K562 (cell line): ENCODE results near the gene SCAMP5. TPM values are rescaled to one million over a fixed set of nuclear protein-coding genes. Genes with fewer than 3 reads are reported as not detected.

ENCODE experiments used
- ADNP ChIP-seq: fragments of 200-800 bp; sonication (Bioruptor generic); IDR thresholded peaks from 2 replicates; pipeline ENCODE4 v1.6.1; 2016; ENCODE audit warnings: missing genetic modification characterization, missing compliant biosample characterization
- CSDE1 ChIP-seq, 2 experiments: fragments of 450-650 bp; IDR thresholded peaks; 2 replicates each; pipeline ENCODE4 v1.6.1; 2016; ENCODE audit warnings: mild to moderate bottlenecking in 1 of 2
- CTBP1 ChIP-seq: fragments of 450-650 bp; IDR thresholded peaks from 2 replicates; pipeline ENCODE4 v1.6.1; 2016; ENCODE audit warnings: borderline replicate concordance
- DMBX1 ChIP-seq: fragments of 250-450 bp; sonication (Bioruptor Pico); IDR thresholded peaks from 2 replicates; pipeline ENCODE4 v1.8.0; 2022; ENCODE audit warnings: inconsistent platforms, mild to moderate bottlenecking, moderate library complexity, borderline replicate concordance
- EP300 ChIP-seq: IDR thresholded peaks from 2 replicates; pipeline ENCODE4 v1.6.1; 2012; ENCODE audit warnings: low read length, improper control_type of control experiment
- GTF2F1 ChIP-seq: IDR thresholded peaks from 2 replicates; pipeline ENCODE4 v1.6.1; 2011; ENCODE audit warnings: low read depth, low read length, improper control_type of control experiment
- HNRNPL ChIP-seq: fragments of 200-400 bp; formaldehyde crosslinking; IDR thresholded peaks from 2 replicates; pipeline ENCODE4 v1.6.1; 2017; ENCODE audit warnings: low read depth, mild to moderate bottlenecking, low read length
- MCM2 ChIP-seq: fragments of 450-650 bp; IDR thresholded peaks from 2 replicates; pipeline ENCODE4 v1.6.1; 2017; ENCODE audit warnings: low read depth, mild to moderate bottlenecking
- MCM5 ChIP-seq: fragments of 450-650 bp; IDR thresholded peaks from 2 replicates; pipeline ENCODE4 v1.6.1; 2016; ENCODE audit warnings: low read depth
- MTA1 ChIP-seq: fragments of 450-650 bp; IDR thresholded peaks from 2 replicates; pipeline ENCODE4 v1.6.1; 2017; ENCODE audit warnings: borderline replicate concordance
- NFATC3 ChIP-seq: fragments of 450-650 bp; IDR thresholded peaks from 2 replicates; pipeline ENCODE4 v1.6.1; 2017; ENCODE audit warnings: mild to moderate bottlenecking
- NR1H2 ChIP-seq: sonication (generic); formaldehyde crosslinking; IDR thresholded peaks from 2 replicates; pipeline ENCODE4 v1.4.0; 2020; ENCODE audit warnings: mild to moderate bottlenecking, missing genetic modification reagents
- RFX5 ChIP-seq: IDR thresholded peaks from 2 replicates; pipeline ENCODE4 v1.6.1; 2011; ENCODE audit warnings: low read depth, mild to moderate bottlenecking, improper control_type of control experiment, low read length
- RFX7 ChIP-seq: fragments of 250-450 bp; sonication (Bioruptor Pico); IDR thresholded peaks from 2 replicates; pipeline ENCODE4 v1.5.1; 2021; ENCODE audit warnings: mild to moderate bottlenecking
- RUNX1 ChIP-seq: sonication (generic); IDR thresholded peaks from 2 replicates; pipeline ENCODE4 v1.6.1; 2016; ENCODE audit warnings: antibody characterized with exemption, low read depth
- SRSF3 ChIP-seq: fragments of 200-400 bp; formaldehyde crosslinking; IDR thresholded peaks from 2 replicates; pipeline ENCODE4 v1.6.1; 2016; ENCODE audit warnings: mild to moderate bottlenecking, low read length, moderate library complexity; ENCODE audit not compliant: insufficient read depth
- TCFL5 ChIP-seq: fragments of 250-450 bp; sonication (Bioruptor Pico); conservative IDR thresholded peaks from 2 replicates; pipeline ENCODE4 v1.6.1; 2021; ENCODE audit warnings: mild to moderate bottlenecking, moderate library complexity, matching md5 sums
- TRIM28 ChIP-seq: fragments of 450-650 bp; IDR thresholded peaks from 2 replicates; pipeline ENCODE4 v1.6.1; 2017
- TSC22D4 ChIP-seq: fragments of 450-650 bp; IDR thresholded peaks from 2 replicates; pipeline ENCODE4 v1.6.1; 2016; ENCODE audit warnings: missing genetic modification characterization, missing biosample characterization, control low read depth
- ZBTB8A ChIP-seq: fragments of 450-650 bp; IDR thresholded peaks from 2 replicates; pipeline ENCODE4 v1.6.1; 2018; ENCODE audit warnings: mild to moderate bottlenecking, moderate library complexity; ENCODE audit not compliant: partially characterized antibody
- ZNF133 ChIP-seq: fragments of 250-450 bp; sonication (Bioruptor Pico); IDR thresholded peaks from 2 replicates; pipeline ENCODE4 v1.4.0; 2020; ENCODE audit warnings: mild to moderate bottlenecking
- ZNF165 ChIP-seq: fragments of 250-450 bp; sonication (Bioruptor Pico); IDR thresholded peaks from 2 replicates; pipeline ENCODE4 v1.4.0; 2020; ENCODE audit warnings: borderline replicate concordance
- ZNF282 ChIP-seq: sonication (generic); formaldehyde crosslinking; IDR thresholded peaks from 2 replicates; pipeline ENCODE4 v1.8.1; 2023; ENCODE audit warnings: missing genetic modification reagents
- ZNF354B ChIP-seq: fragments of 250-450 bp; sonication (Bioruptor Pico); IDR thresholded peaks from 2 replicates; pipeline ENCODE4 v1.4.0; 2020
- ZNF583 ChIP-seq: fragments of 250-450 bp; sonication (Bioruptor Pico); IDR thresholded peaks from 2 replicates; pipeline ENCODE4 v1.4.0; 2020
- polyA plus RNA-seq, 8 experiments: library from polyadenylated mRNA; depleted of rRNA in 4 of 8; stranded (reverse) in 5 of 8; unstranded in 3 of 8; fragments of >200 nt; fragmentation: Nextera tagmentation in 2 of 8; fragmentation: Illumina TruSeq in 1 of 8; extraction: Ambion mirVana in 2 of 8; extraction: Trizol in 1 of 8; gene quantifications; 2 replicates each; pipeline versions ENCODE4 v1.2.1 to v1.2.3, GENCODE V29; 2011 to 2014; ENCODE audit warnings: inconsistent platforms in 1 of 8, missing spikeins in 1 of 8
- total RNA-seq, 7 experiments: library from RNA; depleted of rRNA in 6 of 7; stranded (reverse); fragments of >200 nt in 6 of 7; fragmentation: Illumina TruSeq in 2 of 7; extraction: Trizol in 2 of 7; gene quantifications; 2 replicates each; pipeline versions ENCODE4 v1.2.1 to v1.2.3, GENCODE V29; 2011 to 2021; ENCODE audit warnings: low replicate concordance in 1 of 7
- TF ChIP-seq, protein P1 (sequence below): sonication (generic); formaldehyde crosslinking; IDR thresholded peaks from 2 replicates; pipeline ENCODE4 v1.8.1; 2023; ENCODE audit warnings: missing genetic modification reagents, mild to moderate bottlenecking, borderline replicate concordance
- TF ChIP-seq, protein P2 (sequence below): sonication (generic); formaldehyde crosslinking; IDR thresholded peaks from 2 replicates; pipeline ENCODE4 v1.8.0; 2022; ENCODE audit warnings: mild to moderate bottlenecking, missing genetic modification reagents

Gene SCAMP5
- total and polyA plus RNA-seq, 9 of the 15 experiments (the other 6 are each of a cell fraction or from before 2014, with no cell fraction given) = 0.09 to 0.29 (median 0.19) TPM; not detected in 5

DNA sequence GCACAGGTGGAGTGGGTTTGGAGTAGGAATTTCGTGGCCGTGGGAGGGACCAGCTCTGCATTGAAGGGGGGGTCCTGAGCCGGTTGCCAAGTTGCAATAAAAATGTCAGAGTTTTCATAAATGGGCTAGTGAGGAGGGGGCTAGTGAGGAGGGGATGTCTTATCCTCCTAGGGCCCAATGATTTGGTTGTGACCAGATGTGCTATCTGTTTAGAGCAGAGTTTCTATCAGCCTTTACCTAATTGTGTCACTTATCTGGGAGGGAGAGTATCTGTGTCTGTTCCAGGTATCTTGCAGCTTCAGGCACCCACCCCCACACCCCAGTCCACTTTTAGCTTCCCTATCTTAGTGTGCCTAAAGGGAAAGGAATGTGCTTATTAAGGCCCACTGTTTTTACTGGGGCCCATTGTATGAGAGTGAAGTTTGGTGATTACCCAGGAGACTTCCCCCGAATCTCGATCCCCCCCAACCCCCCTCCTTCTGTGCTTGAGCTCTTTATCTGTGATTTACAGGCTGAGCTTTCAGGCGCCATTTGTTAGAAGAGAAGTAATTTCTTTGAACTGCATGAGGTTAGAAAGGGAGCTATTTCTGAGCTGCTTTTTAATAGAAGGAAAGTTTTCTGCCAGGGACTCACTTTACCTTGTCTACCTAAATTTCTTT lies 70.6 kb downstream of the SCAMP5 start (continued):
- TF ChIP-seq TCFL5 (peak; percentile 78; the same call in 1 of the 2 replicates), TSC22D4 (tag) (no peak), CSDE1 (IDR thresholded peaks at IDR 0.05) (peak in 1 of 2 experiments; percentile 50; a peak in 1 of 4 replicates), ZNF133 (CRISPR knock-in tag) (no peak), HNRNPL (no peak), NR1H2 (CRISPR knock-in tag) (no peak), MCM5 (no peak), RFX5 (no peak), EP300 (peak; percentile 98), MTA1 (peak; percentile 95), ZNF165 (CRISPR knock-in tag) (no peak), TRIM28 (peak; percentile 85), ADNP (tag) (peak; percentile 48), CTBP1 (peak; percentile 98), SRSF3 (no peak), ZNF282 (CRISPR knock-in tag) (no peak), GTF2F1 (no peak), NFATC3 (peak; percentile 95), RUNX1 (peak; percentile 96), DMBX1 (CRISPR knock-in tag) (peak; percentile 99), RFX7 (CRISPR knock-in tag) (no peak), ZNF583 (CRISPR knock-in tag) (peak; percentile 94), ZNF354B (CRISPR knock-in tag) (peak; percentile 61; the same call in 1 of the 2 replicates), ZBTB8A (no peak), MCM2 (no peak)
- TF ChIP-seq, protein P1, sequence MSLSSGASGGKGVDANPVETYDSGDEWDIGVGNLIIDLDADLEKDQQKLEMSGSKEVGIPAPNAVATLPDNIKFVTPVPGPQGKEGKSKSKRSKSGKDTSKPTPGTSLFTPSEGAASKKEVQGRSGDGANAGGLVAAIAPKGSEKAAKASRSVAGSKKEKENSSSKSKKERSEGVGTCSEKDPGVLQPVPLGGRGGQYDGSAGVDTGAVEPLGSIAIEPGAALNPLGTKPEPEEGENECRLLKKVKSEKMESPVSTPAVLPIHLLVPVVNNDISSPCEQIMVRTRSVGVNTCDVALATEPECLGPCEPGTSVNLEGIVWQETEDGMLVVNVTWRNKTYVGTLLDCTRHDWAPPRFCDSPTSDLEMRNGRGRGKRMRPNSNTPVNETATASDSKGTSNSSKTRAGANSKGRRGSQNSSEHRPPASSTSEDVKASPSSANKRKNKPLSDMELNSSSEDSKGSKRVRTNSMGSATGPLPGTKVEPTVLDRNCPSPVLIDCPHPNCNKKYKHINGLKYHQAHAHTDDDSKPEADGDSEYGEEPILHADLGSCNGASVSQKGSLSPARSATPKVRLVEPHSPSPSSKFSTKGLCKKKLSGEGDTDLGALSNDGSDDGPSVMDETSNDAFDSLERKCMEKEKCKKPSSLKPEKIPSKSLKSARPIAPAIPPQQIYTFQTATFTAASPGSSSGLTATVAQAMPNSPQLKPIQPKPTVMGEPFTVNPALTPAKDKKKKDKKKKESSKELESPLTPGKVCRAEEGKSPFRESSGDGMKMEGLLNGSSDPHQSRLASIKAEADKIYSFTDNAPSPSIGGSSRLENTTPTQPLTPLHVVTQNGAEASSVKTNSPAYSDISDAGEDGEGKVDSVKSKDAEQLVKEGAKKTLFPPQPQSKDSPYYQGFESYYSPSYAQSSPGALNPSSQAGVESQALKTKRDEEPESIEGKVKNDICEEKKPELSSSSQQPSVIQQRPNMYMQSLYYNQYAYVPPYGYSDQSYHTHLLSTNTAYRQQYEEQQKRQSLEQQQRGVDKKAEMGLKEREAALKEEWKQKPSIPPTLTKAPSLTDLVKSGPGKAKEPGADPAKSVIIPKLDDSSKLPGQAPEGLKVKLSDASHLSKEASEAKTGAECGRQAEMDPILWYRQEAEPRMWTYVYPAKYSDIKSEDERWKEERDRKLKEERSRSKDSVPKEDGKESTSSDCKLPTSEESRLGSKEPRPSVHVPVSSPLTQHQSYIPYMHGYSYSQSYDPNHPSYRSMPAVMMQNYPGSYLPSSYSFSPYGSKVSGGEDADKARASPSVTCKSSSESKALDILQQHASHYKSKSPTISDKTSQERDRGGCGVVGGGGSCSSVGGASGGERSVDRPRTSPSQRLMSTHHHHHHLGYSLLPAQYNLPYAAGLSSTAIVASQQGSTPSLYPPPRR = peak; percentile 75; the same call in 1 of the 2 replicates
- TF ChIP-seq, protein P2, sequence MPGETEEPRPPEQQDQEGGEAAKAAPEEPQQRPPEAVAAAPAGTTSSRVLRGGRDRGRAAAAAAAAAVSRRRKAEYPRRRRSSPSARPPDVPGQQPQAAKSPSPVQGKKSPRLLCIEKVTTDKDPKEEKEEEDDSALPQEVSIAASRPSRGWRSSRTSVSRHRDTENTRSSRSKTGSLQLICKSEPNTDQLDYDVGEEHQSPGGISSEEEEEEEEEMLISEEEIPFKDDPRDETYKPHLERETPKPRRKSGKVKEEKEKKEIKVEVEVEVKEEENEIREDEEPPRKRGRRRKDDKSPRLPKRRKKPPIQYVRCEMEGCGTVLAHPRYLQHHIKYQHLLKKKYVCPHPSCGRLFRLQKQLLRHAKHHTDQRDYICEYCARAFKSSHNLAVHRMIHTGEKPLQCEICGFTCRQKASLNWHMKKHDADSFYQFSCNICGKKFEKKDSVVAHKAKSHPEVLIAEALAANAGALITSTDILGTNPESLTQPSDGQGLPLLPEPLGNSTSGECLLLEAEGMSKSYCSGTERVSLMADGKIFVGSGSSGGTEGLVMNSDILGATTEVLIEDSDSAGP = no peak
